Measurements from ENCODE around the gene ATP6AP2.
"Not testable (repeated sequence)": the region's sequence is repeated elsewhere in the genome, so short reads cannot be mapped to it uniquely, and the experiment has no call there.

Gene ATP6AP2

DNA sequence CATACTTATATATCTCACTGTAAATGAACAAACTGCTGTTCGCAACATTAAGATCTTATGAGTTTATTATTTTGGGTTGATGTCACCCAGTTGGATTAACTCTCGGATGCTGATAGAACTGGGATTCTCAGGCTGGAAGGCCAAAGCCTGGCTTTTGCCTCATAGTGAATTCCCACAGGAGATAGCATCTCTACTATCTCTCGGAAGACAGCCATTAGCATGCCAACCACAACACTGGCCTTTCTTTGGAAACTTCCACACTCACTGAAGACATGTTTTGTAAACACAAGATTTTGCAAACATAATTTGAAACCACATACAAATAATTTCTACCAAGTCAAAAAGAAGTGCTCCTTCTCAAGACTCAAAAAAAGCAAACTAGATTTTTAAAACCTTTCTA, 4.5 kb upstream of the ATP6AP2 start:
- no peak for DNase-seq

DNA sequence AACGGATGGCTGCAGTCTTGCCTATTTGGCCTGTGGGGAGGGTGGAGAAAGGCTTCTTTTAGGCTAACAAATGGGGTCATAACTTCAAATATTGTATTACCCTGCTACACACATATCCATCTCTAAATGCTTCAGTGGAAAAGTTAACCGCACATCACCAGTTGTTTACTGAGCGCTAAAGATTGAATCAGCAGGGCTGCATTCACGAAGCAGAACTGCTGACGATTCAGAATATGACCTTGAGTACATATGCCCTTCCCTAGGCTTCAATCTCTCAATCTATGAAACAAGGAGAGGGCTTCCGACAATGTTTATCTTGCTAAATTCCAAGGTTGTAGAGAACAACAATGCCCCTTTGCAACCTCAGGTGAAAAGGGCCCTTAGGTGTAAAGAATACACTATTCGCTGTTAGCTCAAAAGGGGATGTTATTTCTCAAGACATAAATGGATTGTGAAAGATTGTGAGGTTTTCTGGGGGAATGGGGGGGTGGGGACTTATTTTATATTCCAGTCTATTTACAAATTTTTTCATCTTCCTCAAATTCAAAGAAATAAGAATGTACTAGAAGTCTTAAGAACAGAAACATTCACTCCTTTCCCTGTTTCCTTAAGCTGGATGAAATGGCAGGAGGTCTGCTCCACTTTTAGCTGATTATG, 2.6 kb upstream of the ATP6AP2 start:
- DNase-seq, result no peak

DNA sequence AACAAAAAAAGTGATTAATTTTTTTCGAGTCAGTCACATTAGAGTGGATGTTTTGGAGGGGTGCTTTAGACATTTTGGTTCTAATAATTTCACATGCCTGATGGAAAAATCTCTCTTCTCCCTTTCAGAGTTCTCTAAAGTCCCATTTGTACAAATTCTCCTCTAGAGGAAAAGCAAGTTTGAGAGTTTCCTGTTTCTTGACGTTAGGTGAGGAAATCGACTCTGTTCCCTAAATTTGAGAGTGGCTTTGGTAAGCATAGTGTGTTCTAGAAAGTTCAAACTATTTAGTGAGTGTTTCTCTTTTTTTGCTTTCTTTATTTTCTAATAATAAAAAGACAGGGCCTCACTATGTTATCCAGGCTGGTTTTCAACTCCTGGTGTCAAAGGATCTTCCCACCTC, 1.6 kb upstream of the ATP6AP2 start:
- no peak for DNase-seq

DNA sequence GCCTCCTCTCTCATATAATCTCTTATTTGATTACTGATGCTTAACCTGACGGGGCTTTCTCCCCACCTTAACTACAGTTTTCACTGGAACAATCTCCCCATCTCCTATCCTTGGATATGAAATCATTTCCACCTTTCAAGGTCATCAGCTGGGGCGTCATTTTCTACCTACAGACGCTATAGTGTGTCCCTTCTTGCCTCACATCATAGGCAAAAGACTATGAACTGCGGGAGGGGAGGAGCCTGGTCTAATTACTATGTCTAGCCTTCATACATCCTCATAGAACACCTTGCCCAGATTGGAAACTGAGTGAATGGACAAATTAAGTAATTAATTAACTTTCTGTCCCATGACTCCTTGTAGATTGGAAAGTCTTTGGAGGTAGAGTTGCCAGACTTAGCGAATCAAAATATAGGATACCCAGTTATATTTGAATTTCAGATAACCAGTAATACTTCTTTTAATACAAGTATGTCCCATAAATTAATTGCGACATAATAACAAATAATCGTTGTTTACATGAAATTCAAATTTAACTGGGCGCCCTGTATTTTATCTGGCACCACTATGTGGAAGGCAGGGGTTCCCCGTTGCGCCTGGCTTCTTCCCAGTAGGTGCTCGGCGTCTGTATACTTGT, 752 bp upstream of the ATP6AP2 start:
- peak; percentile 3 for DNase-seq

DNA sequence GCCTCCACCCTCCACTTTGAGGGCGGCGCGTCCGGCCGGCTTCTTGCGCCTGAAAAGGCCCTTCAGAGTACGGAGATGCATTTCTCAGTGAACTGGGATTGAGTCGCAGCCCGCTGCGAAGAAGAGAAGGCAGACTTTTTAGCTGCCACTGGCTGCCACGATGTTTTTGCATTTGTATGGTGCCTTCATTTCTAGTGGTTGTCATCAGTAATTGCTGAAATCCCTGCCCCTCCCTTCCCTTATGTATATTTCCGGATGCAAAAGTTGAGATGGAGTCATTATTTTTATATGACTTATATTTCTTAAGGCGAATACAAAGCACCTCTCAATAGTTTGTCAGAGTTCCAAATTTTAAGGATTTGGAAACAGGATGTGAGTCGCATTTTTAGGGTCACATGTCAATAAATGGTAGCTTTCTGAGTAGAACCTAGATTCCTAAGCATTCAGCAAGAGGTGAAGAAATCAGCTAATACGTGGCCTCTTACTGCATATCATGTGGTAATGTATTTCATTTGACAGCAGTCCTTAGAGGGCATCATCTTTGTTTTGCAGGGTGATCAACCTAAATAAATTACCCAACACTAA, 658 bp downstream of the ATP6AP2 start:
- DNase-seq, result no peak

DNA sequence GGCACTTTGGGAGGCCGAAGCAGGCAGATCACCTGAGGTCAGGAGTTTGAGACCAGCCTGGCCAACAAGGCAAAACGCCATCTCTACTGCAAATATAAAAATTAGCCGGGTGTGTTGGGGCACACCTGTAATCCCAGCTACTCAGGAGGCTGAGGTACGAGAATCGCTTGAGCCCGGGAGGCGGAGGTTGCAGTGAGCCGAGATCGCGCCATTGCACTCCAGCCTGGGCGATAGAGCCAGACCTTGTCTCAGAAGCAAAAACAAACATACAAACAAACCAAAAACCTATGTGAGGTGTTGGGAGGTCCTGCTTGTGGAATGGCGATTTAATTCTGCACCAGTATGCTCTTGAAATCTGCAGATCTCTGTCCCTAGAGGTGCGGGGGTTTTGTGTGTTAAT, 1.4 kb downstream of the ATP6AP2 start:
- DNase-seq, result not testable (repeated sequence)

DNA sequence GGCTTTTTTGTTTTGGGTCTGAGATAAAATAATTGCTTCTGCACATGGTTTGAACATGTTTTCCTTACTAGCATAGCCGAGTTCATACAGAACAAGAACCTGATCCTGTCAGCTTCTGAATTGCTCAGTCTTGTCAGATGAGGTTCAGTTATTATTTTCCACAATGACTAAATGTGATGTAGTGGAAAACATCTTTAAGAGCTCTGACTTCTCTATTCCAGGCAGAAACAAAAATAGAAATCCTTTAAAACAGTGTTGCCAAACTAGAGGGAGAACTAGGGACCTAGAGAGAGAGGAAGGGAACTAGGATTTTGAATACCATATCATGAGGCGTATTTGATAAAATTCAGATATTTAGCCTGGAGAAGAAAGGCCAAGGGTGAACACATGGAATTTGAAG, 2.0 kb downstream of the ATP6AP2 start:
- no peak for DNase-seq

DNA sequence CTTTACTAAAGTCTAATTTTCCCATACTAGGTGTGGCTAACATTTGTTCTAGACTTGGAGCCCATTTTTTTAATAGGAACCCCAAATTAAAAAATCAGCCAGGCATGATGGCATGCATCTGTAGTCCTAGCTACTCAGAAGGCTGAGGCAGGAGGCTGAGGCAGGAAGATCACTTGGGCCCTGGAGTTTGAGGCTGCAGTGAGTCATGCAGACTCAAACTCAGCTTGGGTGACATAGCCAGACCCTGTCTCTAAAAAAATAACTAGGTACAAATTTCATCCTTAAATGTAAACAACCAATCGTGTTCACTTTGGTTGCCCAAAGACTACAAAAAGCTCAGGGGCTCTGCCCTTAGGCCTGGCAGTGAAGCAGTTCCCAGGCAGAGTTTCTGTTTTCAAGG, 6.9 kb downstream of the ATP6AP2 start:
- not testable (repeated sequence) for DNase-seq

DNA sequence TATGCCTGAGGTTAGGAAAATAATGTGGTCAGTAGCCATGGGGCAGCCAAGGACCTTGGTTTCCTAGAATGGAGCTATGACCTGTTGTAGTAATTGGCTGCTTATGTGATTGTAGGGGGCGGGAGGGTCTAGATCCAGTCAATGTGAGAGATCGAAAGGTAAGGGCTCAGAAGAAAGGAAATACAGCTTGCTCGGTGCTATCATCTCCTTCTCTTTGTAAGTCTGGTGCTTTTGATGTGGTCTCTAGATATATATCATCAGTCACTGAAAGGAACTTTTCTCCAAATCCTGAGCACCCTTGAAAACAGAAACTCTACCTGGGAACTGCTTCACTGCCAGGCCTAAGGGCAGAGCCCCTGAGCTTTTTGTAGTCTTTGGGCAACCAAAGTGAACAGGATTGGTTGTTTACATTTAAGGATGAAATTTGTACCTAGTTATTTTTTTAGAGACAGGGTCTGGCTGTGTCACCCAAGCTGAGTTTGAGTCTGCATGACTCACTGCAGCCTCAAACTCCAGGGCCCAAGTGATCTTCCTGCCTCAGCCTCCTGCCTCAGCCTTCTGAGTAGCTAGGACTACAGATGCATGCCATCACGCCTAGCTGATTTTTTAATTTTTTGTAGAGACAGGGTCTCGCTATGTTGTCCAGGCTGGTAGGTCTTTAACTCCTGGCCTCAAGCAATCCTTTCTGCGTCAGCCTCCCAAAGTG, 9.0 kb downstream of the ATP6AP2 start:
- DNase-seq, result not testable (repeated sequence)

DNA sequence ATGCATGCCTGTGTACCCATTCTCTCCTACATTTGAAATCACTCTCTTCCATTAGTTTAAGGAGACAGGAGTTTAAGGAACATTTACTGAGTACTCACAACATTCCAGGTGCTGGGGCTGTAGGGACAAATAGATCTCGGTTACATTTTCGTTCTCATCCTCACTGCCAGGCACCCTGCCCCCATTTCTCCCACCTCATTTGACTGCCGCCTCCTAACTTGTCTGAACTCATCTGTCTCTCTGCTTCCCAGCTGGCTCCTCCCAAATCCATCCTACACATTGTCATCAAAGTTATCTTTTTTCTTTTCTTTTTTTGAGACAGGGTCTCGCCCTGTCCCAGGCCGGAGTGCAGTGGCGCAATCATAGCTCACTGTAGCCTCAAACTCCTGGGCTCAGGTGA, 22.7 kb downstream of the ATP6AP2 start:
- no peak for DNase-seq

DNA sequence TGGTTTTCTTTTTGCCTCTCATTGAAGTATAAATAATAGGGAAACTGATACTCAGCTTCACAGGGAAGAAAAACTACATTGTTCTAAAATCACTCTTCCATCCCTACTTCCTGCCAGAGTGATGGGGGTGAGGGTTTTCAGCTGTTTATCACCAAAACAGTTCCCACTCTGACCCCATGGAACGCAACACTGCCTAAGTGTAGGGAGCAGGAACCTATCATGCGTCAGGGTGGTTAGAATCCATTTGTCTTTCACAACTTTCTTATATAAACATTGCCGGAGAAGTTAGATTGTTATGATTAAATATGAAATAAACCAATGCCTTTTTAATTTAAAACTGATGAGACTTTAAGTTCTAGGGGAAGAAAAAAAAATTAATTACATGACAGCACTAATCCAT, 26.6 kb downstream of the ATP6AP2 start:
- DNase-seq, result no peak

DNA sequence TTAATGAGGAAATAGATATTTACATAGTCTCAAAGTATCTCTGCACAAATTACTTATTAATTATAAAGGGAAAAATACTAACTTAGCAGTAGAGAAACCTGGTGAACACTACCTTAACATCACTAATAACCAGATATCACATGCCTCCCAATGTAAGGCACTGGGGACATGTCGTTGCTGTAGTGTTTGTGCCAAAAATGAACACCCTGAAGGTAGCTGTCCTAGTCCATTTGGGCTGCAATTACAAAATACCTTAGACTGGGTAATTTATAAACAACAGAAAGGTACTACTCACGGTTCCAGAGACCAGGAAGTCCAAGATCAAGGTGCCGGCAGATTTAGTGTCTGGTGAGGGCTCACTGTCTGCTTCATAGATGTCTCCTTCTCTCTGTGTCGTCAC, 31.7 kb downstream of the ATP6AP2 start:
- DNase-seq, result no peak

DNA sequence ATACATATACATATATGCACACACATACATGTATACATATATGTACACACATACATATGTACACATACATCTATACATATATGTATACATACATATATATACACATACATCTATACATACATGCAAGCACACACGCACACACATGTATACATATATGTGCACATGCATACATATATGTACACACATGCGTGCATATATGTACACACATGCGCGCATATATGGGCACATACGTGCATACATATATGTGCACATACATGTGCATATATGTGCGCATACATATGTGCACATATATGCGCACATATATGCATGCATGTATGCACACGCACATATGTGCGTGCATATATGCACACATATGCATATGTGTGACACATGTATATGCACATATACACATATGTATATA, 35.2 kb downstream of the ATP6AP2 start:
- no peak for DNase-seq

DNA sequence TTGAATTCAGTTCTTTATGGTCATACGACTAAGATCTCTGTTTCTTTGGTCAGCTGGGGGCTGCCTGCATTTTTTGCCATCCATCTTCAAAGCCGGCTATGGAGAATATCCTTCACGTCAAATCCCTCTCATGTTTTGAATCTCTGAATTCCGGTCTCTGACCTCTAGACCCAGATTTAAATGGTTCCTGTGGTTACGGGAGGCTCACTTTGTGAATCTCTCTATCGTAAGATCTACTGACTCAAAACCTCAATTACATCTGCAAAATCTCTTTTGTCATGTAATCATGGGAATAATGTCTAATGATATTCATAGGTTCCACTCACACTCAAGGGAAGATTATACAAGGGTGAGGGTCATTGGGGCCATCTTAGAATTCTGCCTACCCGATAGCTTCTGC, 36.8 kb downstream of the ATP6AP2 start:
- DNase-seq, result no peak

DNA sequence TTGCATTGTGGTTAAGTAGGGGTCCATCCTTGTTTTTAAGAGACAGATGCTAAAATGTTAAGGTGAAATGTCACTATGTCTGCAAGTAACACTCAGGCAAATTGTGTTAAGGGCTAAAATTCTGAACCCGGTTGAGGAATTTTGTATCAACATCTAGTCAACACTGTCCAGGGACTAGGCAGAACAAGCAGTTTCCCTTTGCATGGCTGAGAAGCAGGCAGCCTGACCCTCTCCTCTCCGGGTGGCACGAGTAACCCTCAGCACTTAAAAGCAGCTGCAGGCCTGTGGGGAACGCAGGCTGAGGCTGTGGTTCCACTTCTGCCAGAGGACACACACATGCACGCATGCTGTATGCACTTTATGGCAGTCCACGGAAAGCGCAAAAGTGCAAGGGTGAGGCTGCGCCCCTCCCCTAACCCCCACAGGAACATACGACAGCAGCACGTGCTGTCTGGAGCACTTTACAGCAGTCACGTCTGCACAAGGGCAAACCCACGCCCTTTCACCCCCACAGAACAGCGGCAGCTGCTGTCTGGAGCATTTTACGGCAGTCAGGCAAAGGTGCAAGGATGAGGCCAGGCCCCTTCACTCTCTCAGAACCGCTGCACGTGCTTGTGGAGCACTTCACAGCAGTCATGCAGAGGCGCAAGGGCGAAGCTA, 41.8 kb downstream of the ATP6AP2 start:
- no peak for DNase-seq

DNA sequence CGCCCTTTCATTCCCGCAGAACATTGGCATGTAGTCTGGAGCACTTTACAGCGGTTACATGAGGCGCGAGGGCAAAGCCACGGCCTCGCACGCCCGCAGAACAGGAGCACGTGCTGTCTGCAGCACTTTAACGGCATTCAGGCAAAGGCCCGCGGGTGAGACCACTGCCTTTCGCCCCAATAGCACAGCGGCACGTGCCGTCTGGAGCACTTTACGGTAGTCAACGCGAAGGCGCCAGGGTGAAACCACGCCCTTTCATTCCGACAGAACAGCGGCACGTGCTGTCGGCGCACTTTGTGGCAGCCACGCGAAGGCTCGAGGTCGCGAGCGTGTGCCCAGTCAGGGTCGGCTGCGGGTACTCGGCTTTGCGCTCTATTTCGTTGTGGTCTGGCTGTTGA, 42.4 kb downstream of the ATP6AP2 start, which contains the start of gene MPC1L:
Gene MPC1L (plus strand): TSS at position 290 of the 398 bp plus-strand sequence. CDS start 138 bp downstream, outside the sequence.
- DNase-seq, result no peak

DNA sequence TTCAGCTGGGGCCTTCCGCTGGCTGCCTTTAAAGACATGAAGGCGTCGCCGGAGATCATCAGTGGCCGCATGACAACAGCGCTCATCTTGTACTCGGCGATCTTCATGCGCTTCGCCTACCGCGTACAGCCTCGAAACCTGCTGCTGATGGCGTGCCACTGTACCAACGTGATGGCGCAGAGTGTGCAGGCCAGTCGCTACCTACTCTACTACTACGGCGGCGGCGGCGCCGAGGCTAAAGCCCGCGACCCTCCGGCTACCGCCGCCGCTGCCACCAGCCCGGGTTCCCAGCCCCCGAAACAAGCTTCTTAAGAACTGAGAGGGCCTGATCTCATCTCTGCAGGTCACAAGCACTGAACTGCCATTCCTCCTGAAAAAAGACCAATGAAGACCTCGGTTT, 42.9 kb downstream of the ATP6AP2 start:
- no peak for DNase-seq

DNA sequence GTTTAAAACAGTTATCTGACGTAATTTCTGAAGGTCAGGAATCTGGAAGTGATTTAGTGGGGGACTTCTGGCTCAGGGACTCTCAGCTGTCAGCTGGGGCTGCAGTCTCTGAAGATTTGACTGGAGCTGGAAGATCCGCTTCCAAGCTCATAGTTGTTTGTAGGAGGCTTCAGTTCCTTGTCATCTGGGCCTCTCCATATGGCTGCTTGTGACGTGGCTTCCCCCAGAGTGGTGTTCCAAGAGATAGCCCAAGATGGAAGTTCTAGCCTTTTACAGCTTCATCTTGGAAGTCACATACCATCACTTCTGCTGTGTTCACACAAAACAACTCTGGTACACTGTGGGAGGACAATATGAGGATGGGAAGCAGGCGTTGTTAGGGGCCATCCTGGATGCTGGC, 44.5 kb downstream of the ATP6AP2 start:
- no peak for DNase-seq

DNA sequence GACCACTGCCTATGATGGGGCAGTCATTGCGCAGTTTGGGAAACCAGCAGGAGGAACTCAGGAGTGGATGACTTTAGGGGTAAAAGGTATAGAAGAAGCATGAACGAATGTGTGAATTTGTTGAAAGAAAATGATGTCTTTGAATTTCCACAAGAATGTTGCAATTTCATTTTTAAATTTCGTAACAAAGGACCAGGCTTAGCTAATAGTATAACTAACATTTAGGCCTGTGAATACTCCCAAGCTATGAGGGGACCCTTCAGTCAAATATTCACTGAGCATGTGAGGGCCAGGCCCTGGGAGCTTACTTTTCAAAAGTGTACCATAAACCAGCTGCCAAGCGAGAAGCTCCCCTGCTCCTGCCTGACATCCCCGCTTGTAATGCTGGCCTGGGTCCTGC, 47.7 kb downstream of the ATP6AP2 start:
- no peak for DNase-seq

DNA sequence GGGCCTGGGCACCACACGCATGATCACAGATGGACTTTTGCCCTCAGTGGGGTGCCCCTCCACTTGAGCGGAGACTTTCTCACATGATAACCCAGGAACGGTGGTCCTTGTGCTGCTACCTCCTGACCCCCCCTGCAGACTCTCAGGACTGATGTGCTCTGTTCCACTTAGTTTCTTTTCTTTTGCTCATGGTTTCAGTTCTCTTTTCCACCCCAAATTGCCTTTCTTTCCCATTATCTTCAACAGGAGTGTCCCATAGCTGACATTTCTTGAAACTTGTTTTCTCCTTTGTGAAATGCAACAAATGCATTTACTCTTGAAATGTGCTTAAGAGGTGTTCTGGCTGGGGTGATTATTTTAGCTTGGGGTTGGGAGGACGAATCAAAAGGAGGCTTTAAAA, 51.4 kb downstream of the ATP6AP2 start:
- DNase-seq, result no peak

DNA sequence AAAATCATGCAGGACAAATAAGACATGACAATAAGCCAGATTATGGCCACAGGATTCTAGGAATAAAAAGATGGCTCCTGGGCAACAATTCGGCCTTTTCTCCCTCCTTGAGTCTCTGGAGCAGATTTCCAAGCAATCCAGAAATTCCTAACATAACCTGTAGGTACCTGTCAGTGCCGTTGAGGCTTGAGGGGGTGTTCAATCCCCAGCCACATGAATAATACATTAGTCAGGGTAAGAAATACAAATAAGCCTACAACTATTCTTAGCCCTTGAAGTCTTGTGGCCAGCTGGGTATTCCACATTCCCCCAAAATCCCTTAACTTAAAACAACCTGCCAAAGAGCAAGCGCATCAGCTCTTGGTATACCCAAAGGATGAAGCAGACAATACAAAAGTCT, 56.9 kb downstream of the ATP6AP2 start:
- DNase-seq, result no peak

DNA sequence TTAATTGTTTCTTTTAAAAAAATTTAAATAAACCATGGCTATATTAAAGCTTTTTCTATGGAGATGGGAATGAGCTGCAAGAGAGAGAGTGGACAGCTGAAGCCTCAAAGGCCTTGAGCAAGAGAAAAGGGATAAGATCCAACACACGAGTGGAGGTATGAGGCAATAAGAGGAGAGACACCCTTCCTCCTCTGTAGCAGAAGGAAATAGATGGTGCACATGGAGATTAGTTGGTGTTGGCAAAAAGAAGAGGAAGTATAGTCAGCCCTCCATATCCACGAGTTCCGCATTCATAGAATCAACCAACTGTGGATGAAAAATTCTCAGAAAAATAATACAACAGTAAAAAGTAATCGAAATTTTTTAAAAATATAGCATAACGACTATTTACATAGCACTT, 63.4 kb downstream of the ATP6AP2 start:
- DNase-seq, result no peak

DNA sequence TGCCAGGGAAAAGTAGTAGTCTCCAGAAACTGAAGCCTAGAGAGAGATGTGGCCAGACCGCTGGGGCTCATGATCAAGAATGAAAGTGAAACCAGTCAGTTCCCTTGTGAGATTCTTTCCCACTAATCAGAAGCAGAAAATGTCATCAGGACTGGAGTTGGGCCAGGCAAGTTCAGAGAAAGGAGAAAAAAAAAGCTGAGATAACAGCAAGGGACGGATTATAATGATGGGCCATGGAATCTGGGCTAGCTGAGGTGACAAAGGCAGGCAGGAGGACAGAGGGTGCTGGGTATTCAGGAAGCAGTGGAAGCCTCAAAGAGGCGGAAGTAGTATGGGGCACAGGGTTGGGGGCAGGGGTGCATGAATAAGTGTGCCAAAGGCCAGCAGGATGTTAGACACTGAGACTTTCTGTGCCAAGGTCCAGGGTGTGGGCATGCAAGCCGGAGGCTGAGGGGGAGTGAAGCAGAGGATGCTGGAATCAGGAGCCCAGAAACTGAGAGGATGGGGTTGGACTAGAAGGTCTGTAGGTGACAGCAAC, 64.1 kb downstream of the ATP6AP2 start:
- peak; percentile 74 for DNase-seq

All from RPMI8226 (cell line).